Fibroblast of lung (primary cell): ENCODE measurements around the gene USP17L12.
"Not testable (repeated sequence)": the region's sequence is repeated elsewhere in the genome, so short reads cannot be mapped to it uniquely, and the experiment has no call there.

Source experiments
- CTCF ChIP-seq, 2 donors: IDR thresholded peaks in 1 of 2; conservative IDR thresholded peaks in 1 of 2; 1 replicate in 1 of 2; 2 replicates in 1 of 2; pipeline ENCODE4 v1.5.1; 2011 to 2012; ENCODE audit warnings: low read length in 2 of 2, control low read depth in 1 of 2, inconsistent platforms in 1 of 2, low read depth in 1 of 2, mild to moderate bottlenecking in 1 of 2
- EZH2 ChIP-seq: IDR thresholded peaks from 2 replicates; pipeline ENCODE4 v1.5.1; 2012; ENCODE audit warnings: low read length, control low read depth, mild to moderate bottlenecking; ENCODE audit errors: missing control alignments

DNA sequence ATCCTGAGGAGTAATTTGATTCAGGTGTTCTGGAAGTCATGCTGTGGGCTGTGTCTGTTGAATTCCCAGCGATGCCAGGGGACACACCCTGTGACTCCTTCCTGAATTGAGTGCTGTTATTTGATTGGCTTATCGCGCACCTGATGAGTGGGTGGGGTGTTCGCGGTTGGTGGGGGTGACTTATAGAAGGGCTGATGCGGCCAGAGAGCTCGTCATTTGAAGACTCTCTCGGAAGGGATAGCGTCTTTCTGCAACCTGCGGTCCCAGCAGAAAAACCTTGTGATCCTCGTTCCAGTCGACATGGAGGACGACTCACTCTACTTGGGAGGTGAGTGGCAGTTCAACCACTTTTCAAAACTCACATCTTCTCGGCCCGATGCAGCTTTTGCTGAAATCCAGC lies 37.9 kb downstream of the USP17L12 start, which contains the start of gene USP17L20:
- TF ChIP-seq CTCF (conservative IDR thresholded peaks at IDR 0.05 in 1 of 2, IDR thresholded peaks at IDR 0.05 in 1 of 2; ENCODE audit: low read depth in 1 of 2, low read length in 2 of 2); EZH2: not testable (repeated sequence)
